ENCODE data around the gene TSC2. TPM values are rescaled to one million over a fixed set of nuclear protein-coding genes. Genes with fewer than 3 reads are reported as not detected.

TSC2 gene
- total RNA-seq (2022) (109 and 112 TPM in 2 replicates), Bru-seq, nascent RNA (percentile 48 among the genes with signal in this experiment), BruChase-seq, experiment 1, labeled RNA remaining after a 2-hour chase (percentile 57 among the genes with signal in this experiment), BruChase-seq, experiment 2, labeled RNA remaining after a 6-hour chase (percentile 68 among the genes with signal in this experiment)
- long read RNA-seq, full-length matches to known transcripts = 16 of 48 reads
- long read RNA-seq, partial matches to known transcripts = 20 of 48 reads
- long read RNA-seq, other reads (novel, unspliced or antisense) = 12 of 48 reads

GRCh38 chr16:2047330-2048115, at the start of gene TSC2, which contains the start of gene NTHL1:
TSC2 (plus strand) TSS chr16:2047985; CDS start chr16:2048616, 631 bp downstream.
NTHL1 (minus strand) TSS chr16:2047834; CDS start chr16:2047823, 11 bp downstream.
- peaks cover 6% of the 10 kb centered on the region for H3K4me1 Mint-ChIP-seq (ENCODE audit: low read depth, unreplicated experiment)
- Histone ChIP-seq H3K36me3 (ENCODE audit: control insufficient read depth, insufficient read depth, low read length) (no peaks in the 10 kb centered on the region), H3K4me1 (no peaks in the 10 kb centered on the region), H3K27me3 (replicated peaks; ENCODE audit: control insufficient read depth, insufficient read depth, low read length) (no peaks in the 10 kb centered on the region), H3K4me3 (ENCODE audit: low read depth, low read length) (peak within 1 kb of the TSS; percentile 90), H3K9me3 (no peaks in the 10 kb centered on the region)
- H3K36me3 Mint-ChIP-seq (ENCODE audit: insufficient read depth, unreplicated experiment) = no peaks in the 10 kb centered on the region
- H3K9me3 Mint-ChIP-seq (ENCODE audit: unreplicated experiment) = no peaks in the 10 kb centered on the region
- no TSS peak for BruUV-seq (replicated peaks)
- DNase-seq = peak; percentile 94 to 96
- CTCF ChIA-PET = interaction anchor here (0.6 to 1.8 kb wide), 6 partner anchors 8 to 542 kb away, joined by 3 to 18 read pairs (median 4); partner anchors contain the start of gene TRAF7
- peak; percentile 39 to 56 for TF ChIP-seq CTCF (IDR thresholded peaks at IDR 0.05; ENCODE audit: insufficient read depth in 1 of 2, low read depth in 1 of 2, low read length in 1 of 2, severe bottlenecking in 1 of 2, unreplicated experiment in 1 of 2)
- intact Hi-C loops (cut with micrococcal nuclease; ENCODE audit: unreplicated experiment) = loop anchor here (1.0 to 2.0 kb wide), 2 partner anchors 20 to 25 kb away; no protein-coding TSS in a partner anchor
- H3K27ac Mint-ChIP-seq (ENCODE audit: unreplicated experiment) = peak within 1 kb of the TSS; percentile 23
- H3K4me3 Mint-ChIP-seq (ENCODE audit: unreplicated experiment) = peak within 1 kb of the TSS; percentile 89
- POLR2A ChIA-PET = interaction anchor here (0.7 to 1.6 kb wide), 4 partner anchors 27 to 204 kb away, joined by 3 to 6 read pairs (median 4); partner anchors contain the start of genes ECI1, NPW, RPS2 and TRAF7
- no peaks in the 10 kb centered on the region for H3K27me3 Mint-ChIP-seq (ENCODE audit: insufficient read depth, unreplicated experiment)

GRCh38 chr16:1998360-1998835, 49.4 kb upstream of the TSC2 start:
- POLR2A ChIA-PET = no interaction called here
- Mint-ChIP-seq H3K27ac (ENCODE audit: unreplicated experiment) (no peak overlapping the region), H3K27me3 (ENCODE audit: insufficient read depth, unreplicated experiment) (no peaks in the 10 kb centered on the region), H3K4me1 (ENCODE audit: low read depth, unreplicated experiment) (no peaks in the 10 kb centered on the region), H3K9me3 (ENCODE audit: unreplicated experiment) (no peaks in the 10 kb centered on the region), H3K36me3 (ENCODE audit: insufficient read depth, unreplicated experiment) (peaks cover 49% of the 10 kb centered on the region), H3K4me3 (ENCODE audit: unreplicated experiment) (no peak overlapping the region)
- Histone ChIP-seq H3K4me1 (no peaks in the 10 kb centered on the region), H3K27me3 (replicated peaks; ENCODE audit: control insufficient read depth, insufficient read depth, low read length) (no peaks in the 10 kb centered on the region), H3K4me3 (ENCODE audit: low read depth, low read length) (no peak overlapping the region), H3K36me3 (ENCODE audit: control insufficient read depth, insufficient read depth, low read length) (peaks cover 2% of the 10 kb centered on the region; the same call in 1 of the 2 replicates), H3K9me3 (no peaks in the 10 kb centered on the region)
- no peak for DNase-seq
- CTCF ChIA-PET = no interaction called here
- intact Hi-C loops (cut with micrococcal nuclease; ENCODE audit: unreplicated experiment) = no loop called here
- BruUV-seq (replicated peaks) = TSS peak; percentile 15
- no peak for TF ChIP-seq CTCF (IDR thresholded peaks at IDR 0.05; ENCODE audit: insufficient read depth in 1 of 2, low read depth in 1 of 2, low read length in 1 of 2, severe bottlenecking in 1 of 2, unreplicated experiment in 1 of 2)
